Peyer's patch (tissue), 4 donors: ENCODE data around the gene PCTP.

ENCODE experiments used
- POLR2A ChIP-seq, 2 donors: fragments of 450-650 bp; IDR thresholded peaks; one replicate each; pipeline ENCODE4 v1.5.1; 2017; ENCODE audit warnings: antibody characterized with exemption in 2 of 2, mild to moderate bottlenecking in 2 of 2, moderate library complexity in 2 of 2
- TF ChIP-seq, protein P1 (sequence below), 6 experiments: fragments of 450-650 bp in 4 of 6; fragments of 200-600 bp in 2 of 6; sonication (generic) in 1 of 6; IDR thresholded peaks; one replicate each; pipeline ENCODE4 v1.5.1; 2017 to 2019; ENCODE audit warnings: antibody characterized with exemption in 6 of 6, mild to moderate bottlenecking in 3 of 6, moderate library complexity in 1 of 6

DNA sequence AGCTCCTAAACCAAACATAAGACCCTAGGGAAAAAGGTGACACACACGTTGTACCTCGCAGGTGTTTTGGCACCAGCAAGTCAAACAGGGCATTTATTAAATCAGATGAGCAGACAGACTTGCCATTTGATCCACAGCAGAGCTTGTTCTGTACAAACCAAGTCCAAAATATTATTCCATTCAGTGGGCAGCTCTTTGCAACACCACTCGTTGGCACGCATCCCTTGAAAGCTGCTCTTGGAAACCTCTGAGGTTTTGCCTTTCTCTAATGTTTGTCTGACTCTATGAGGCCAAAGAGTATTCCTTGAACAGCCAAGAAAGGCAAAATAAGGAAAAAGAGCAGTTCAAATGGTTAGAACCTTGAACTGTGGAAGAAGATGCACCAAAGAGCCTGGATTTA, 40.9 kb upstream of the PCTP start:
- TF ChIP-seq, protein P1, sequence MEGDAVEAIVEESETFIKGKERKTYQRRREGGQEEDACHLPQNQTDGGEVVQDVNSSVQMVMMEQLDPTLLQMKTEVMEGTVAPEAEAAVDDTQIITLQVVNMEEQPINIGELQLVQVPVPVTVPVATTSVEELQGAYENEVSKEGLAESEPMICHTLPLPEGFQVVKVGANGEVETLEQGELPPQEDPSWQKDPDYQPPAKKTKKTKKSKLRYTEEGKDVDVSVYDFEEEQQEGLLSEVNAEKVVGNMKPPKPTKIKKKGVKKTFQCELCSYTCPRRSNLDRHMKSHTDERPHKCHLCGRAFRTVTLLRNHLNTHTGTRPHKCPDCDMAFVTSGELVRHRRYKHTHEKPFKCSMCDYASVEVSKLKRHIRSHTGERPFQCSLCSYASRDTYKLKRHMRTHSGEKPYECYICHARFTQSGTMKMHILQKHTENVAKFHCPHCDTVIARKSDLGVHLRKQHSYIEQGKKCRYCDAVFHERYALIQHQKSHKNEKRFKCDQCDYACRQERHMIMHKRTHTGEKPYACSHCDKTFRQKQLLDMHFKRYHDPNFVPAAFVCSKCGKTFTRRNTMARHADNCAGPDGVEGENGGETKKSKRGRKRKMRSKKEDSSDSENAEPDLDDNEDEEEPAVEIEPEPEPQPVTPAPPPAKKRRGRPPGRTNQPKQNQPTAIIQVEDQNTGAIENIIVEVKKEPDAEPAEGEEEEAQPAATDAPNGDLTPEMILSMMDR (IDR thresholded peaks at IDR 0.05) = no peak
- TF ChIP-seq POLR2A (IDR thresholded peaks at IDR 0.05) = no peak
